Uterus (tissue), 2 donors: ENCODE data around the gene PTK7.

Source experiments
- POLR2A ChIP-seq, 2 donors: fragments of 450-650 bp; IDR thresholded peaks; one replicate each; pipeline ENCODE4 v1.6.1; 2016; ENCODE audit warnings: antibody characterized with exemption in 2 of 2, mild to moderate bottlenecking in 1 of 2, moderate library complexity in 1 of 2
- TF ChIP-seq, protein P1 (sequence below), 4 experiments: fragments of 200-600 bp in 2 of 4; fragments of 450-650 bp in 2 of 4; sonication (generic) in 2 of 4; IDR thresholded peaks; one replicate each; pipeline ENCODE4 v1.5.1; 2016 to 2019; ENCODE audit warnings: antibody characterized with exemption in 4 of 4, mild to moderate bottlenecking in 2 of 4, moderate library complexity in 1 of 4

- TF ChIP-seq, protein P1, sequence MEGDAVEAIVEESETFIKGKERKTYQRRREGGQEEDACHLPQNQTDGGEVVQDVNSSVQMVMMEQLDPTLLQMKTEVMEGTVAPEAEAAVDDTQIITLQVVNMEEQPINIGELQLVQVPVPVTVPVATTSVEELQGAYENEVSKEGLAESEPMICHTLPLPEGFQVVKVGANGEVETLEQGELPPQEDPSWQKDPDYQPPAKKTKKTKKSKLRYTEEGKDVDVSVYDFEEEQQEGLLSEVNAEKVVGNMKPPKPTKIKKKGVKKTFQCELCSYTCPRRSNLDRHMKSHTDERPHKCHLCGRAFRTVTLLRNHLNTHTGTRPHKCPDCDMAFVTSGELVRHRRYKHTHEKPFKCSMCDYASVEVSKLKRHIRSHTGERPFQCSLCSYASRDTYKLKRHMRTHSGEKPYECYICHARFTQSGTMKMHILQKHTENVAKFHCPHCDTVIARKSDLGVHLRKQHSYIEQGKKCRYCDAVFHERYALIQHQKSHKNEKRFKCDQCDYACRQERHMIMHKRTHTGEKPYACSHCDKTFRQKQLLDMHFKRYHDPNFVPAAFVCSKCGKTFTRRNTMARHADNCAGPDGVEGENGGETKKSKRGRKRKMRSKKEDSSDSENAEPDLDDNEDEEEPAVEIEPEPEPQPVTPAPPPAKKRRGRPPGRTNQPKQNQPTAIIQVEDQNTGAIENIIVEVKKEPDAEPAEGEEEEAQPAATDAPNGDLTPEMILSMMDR (IDR thresholded peaks at IDR 0.05) = peak in 3 of 4 experiments; percentile 19 to 48 (median 29)
- TF ChIP-seq POLR2A (IDR thresholded peaks at IDR 0.05) = peak; percentile 70 to 77
Observed at GRCh38 chr6:43174263-43175112, 98.4 kb downstream of the PTK7 start.
